Transverse colon (tissue), 4 donors: ENCODE results near the gene HPS1. TPM values are rescaled to one million over a fixed set of nuclear protein-coding genes. Genes with fewer than 3 reads are reported as not detected.
A peak's percentile ranks its signal among the peaks of the same experiment; 100 is the strongest.

Source experiments
- DNase-seq: peaks from one replicate; pipeline ENCODE4 v3.0.0-alpha.2; 2019
- H3K27ac ChIP-seq, 4 donors: fragments of 200-600 bp; sonication (generic); 2 replicates each; pipeline ENCODE4 v1.5.1; 2016 to 2018; ENCODE audit warnings: inconsistent platforms in 4 of 4
- H3K27me3 ChIP-seq: fragments of 200-600 bp; sonication (generic); 2 replicates; pipeline ENCODE4 v1.5.1; 2017; ENCODE audit warnings: inconsistent platforms
- H3K36me3 ChIP-seq, 4 donors: fragments of 200-600 bp; sonication (generic); 2 replicates each; pipeline ENCODE4 v1.5.1; 2017 to 2019; ENCODE audit warnings: inconsistent platforms in 4 of 4
- H3K4me1 ChIP-seq, 4 donors: fragments of 200-600 bp; sonication (generic); 2 replicates each; pipeline ENCODE4 v1.5.1; 2017 to 2020; ENCODE audit warnings: inconsistent platforms in 4 of 4
- H3K4me3 ChIP-seq, 4 donors: fragments of 200-600 bp; sonication (generic); 1 replicate in 1 of 4; 2 replicates in 3 of 4; pipeline versions ENCODE4 v1.5.1 to v1.6.1; 2017 to 2019; ENCODE audit warnings: inconsistent platforms in 4 of 4
- H3K9me3 ChIP-seq, 2 donors: fragments of 200-600 bp; sonication (generic); 2 replicates each; pipeline ENCODE4 v1.5.1; 2017 to 2019; ENCODE audit warnings: inconsistent platforms in 2 of 2
- CTCF ChIP-seq, 5 experiments: fragments of 200-600 bp in 3 of 5; fragments of 450-650 bp in 2 of 5; sonication (generic) in 3 of 5; IDR thresholded peaks; 1 replicate in 2 of 5; 2 replicates in 3 of 5; pipeline ENCODE4 v1.5.1; 2016 to 2017; ENCODE audit warnings: antibody characterized with exemption in 5 of 5, inconsistent platforms in 3 of 5, mild to moderate bottlenecking in 2 of 5, moderate library complexity in 1 of 5
- EP300 ChIP-seq: sonication (generic); formaldehyde crosslinking; IDR thresholded peaks from one replicate; pipeline ENCODE4 v1.6.1; 2017; ENCODE audit warnings: antibody characterized with exemption, low read depth
- POLR2A ChIP-seq: fragments of 450-650 bp; IDR thresholded peaks from one replicate; pipeline ENCODE4 v1.6.1; 2016; ENCODE audit warnings: antibody characterized with exemption, mild to moderate bottlenecking, moderate library complexity
- POLR2AphosphoS5 ChIP-seq, 3 donors: sonication (generic); formaldehyde crosslinking; IDR thresholded peaks; one replicate each; pipeline ENCODE4 v1.6.1; 2016; ENCODE audit warnings: antibody characterized with exemption in 3 of 3
- WGBS, 2 donors: methylation state at CpG; one replicate each; pipeline ENCODE4 v1.1.5; 2018; ENCODE audit warnings: low coverage in 1 of 2; 5-methylcytosine and 5-hydroxymethylcytosine counted together
- in situ Hi-C, 4 donors: fragments of 200-750 bp; cut with MboI; loops; one replicate each; pipeline versions ENCODE4 v1.15.0 to v1.15.1; 2017; ENCODE audit warnings: low sequenced_read_pairs in 3 of 4, low pct_ligation_motif_present in 1 of 4, low pct_unique_long_range_greater_than_20kb in 1 of 4
- intact Hi-C: fragments of 100-400 bp; cut with DNase I; formaldehyde crosslinking; loops from one replicate; pipeline ENCODE4 v1.15.1; 2023; ENCODE audit warnings: low total_unique reads
- total RNA-seq, 4 donors: library from RNA; depleted of rRNA; stranded (reverse); fragments of >200 nt; gene quantifications; one replicate each; pipeline ENCODE4 v1.1.0, GENCODE V29; 2016

Gene HPS1
- total RNA-seq, 4 donors from 2014 or later, result 62.9 to 160 (median 95.1) TPM

- peak overlapping the region; percentile 31 to 70 (median 44) for H3K4me3 ChIP-seq
These were observed 21.0 kb upstream of the HPS1 start for GRCh38 chr10:98467506-98468318.

GRCh38 chr10:98466861-98467505, 20.2 kb upstream of the HPS1 start:
- Histone ChIP-seq H3K36me3 (no peaks in the 10 kb centered on the region), H3K9me3 (no peaks in the 10 kb centered on the region), H3K4me1 (peaks cover 0 to 7% (median 3%) of the 10 kb centered on the region in 4 donors), H3K27ac (no peak overlapping the region), H3K4me3 (peak overlapping the region in 1 of 4 donors; percentile 70), H3K27me3 (no peaks in the 10 kb centered on the region)
- TF ChIP-seq POLR2A (no peak), CTCF (IDR thresholded peaks at IDR 0.05) (no peak), EP300 (no peak), POLR2AphosphoS5 (IDR thresholded peaks at IDR 0.05) (no peak)
- intact Hi-C loops, result loop anchor here (5.0 to 10.0 kb wide), 2 partner anchors 708 to 780 kb away; no protein-coding TSS in a partner anchor
- 62 to 66% methylated on average over 11 to 15 of the region's 15 CpGs for WGBS, 2 donors
- in situ Hi-C loops, result loop anchor here (5.0 to 25.0 kb wide), 6 partner anchors 195 to 785 kb away; no protein-coding TSS in a partner anchor
- DNase-seq, result no peak

More at GRCh38 chr10:98467506-98468318, 21.0 kb upstream of the HPS1 start:
- H3K36me3 ChIP-seq, result no peaks in the 10 kb centered on the region
- TF ChIP-seq CTCF (IDR thresholded peaks at IDR 0.05) (peak; percentile 81 to 90 (median 85)), POLR2AphosphoS5 (IDR thresholded peaks at IDR 0.05) (no peak)
- H3K27ac ChIP-seq, result peak overlapping the region in 3 of 4 donors; percentile 31 to 46 (median 42)
- peaks cover 0 to 7% (median 3%) of the 10 kb centered on the region in 4 donors for H3K4me1 ChIP-seq
- WGBS, 2 donors, result 0 to 8% methylated on average over 1 to 19 of the region's 44 CpGs
- in situ Hi-C loops, result loop anchor here (5.0 to 25.0 kb wide), 6 partner anchors 195 to 785 kb away; no protein-coding TSS in a partner anchor
- peak; percentile 79 for DNase-seq
- intact Hi-C loops, result loop anchor here (5.0 to 10.0 kb wide), 2 partner anchors 707 to 780 kb away; no protein-coding TSS in a partner anchor
- H3K27me3 ChIP-seq, result no peaks in the 10 kb centered on the region
- no peaks in the 10 kb centered on the region for H3K9me3 ChIP-seq

- TF ChIP-seq CTCF (IDR thresholded peaks at IDR 0.05) (no peak), POLR2AphosphoS5 (IDR thresholded peaks at IDR 0.05) (no peak), POLR2A (no peak), EP300 (no peak)
- DNase-seq, result no peak
- 89% methylated on average over 3 of the region's 3 CpGs; no CpG with 5 or more reads in 1 of the 2 donors for WGBS, 2 donors
- no peaks in the 10 kb centered on the region for H3K27me3 ChIP-seq
- no peaks in the 10 kb centered on the region for H3K36me3 ChIP-seq
- no peak overlapping the region for H3K27ac ChIP-seq
- intact Hi-C loops, result loop anchor here (5.0 to 10.0 kb wide), 2 partner anchors 709 to 781 kb away; no protein-coding TSS in a partner anchor
- no peaks in the 10 kb centered on the region for H3K9me3 ChIP-seq
- in situ Hi-C loops, result loop anchor here (5.0 to 25.0 kb wide), 6 partner anchors 196 to 786 kb away; no protein-coding TSS in a partner anchor
- H3K4me1 ChIP-seq, result peaks cover 3 to 12% (median 8%) of the 10 kb centered on the region in 4 donors
- H3K4me3 ChIP-seq, result no peak overlapping the region
These were observed 19.1 kb upstream of the HPS1 start for GRCh38 chr10:98465866-98466265.
